ENCODE data around the gene ITSN2. TPM values are rescaled to one million over a fixed set of nuclear protein-coding genes. Genes with fewer than 3 reads are reported as not detected.

ITSN2 gene
- total and polyA plus RNA-seq, 4 donors, result 10.1 to 32.4 (median 21.6) TPM

- peaks cover 0 to 17% (median 13%) of the 10 kb centered on the region in 4 donors for H3K4me1 ChIP-seq (ENCODE audit: control insufficient read depth in 4 of 4, insufficient read depth in 4 of 4, low read length in 3 of 4)
- H3K9me3 ChIP-seq (ENCODE audit: control insufficient read depth in 4 of 4, low read length in 3 of 4), result no peaks in the 10 kb centered on the region
- no peak for TF ChIP-seq NR2F2 (IDR thresholded peaks at IDR 0.05)
- TF ChIP-seq FOXA1 (IDR thresholded peaks at IDR 0.05), result no peak
- no peak for TF ChIP-seq GABPA (IDR thresholded peaks at IDR 0.05 in 1 of 2, conservative IDR thresholded peaks at IDR 0.05 in 1 of 2)
- no peak for TF ChIP-seq SP1 (IDR thresholded peaks at IDR 0.05)
- no peak for TF ChIP-seq RXRA (IDR thresholded peaks at IDR 0.05)
- TF ChIP-seq, protein P1, sequence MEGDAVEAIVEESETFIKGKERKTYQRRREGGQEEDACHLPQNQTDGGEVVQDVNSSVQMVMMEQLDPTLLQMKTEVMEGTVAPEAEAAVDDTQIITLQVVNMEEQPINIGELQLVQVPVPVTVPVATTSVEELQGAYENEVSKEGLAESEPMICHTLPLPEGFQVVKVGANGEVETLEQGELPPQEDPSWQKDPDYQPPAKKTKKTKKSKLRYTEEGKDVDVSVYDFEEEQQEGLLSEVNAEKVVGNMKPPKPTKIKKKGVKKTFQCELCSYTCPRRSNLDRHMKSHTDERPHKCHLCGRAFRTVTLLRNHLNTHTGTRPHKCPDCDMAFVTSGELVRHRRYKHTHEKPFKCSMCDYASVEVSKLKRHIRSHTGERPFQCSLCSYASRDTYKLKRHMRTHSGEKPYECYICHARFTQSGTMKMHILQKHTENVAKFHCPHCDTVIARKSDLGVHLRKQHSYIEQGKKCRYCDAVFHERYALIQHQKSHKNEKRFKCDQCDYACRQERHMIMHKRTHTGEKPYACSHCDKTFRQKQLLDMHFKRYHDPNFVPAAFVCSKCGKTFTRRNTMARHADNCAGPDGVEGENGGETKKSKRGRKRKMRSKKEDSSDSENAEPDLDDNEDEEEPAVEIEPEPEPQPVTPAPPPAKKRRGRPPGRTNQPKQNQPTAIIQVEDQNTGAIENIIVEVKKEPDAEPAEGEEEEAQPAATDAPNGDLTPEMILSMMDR (IDR thresholded peaks at IDR 0.05; ENCODE audit: low read depth, low read length, missing input control), result no peak
- no peak for TF ChIP-seq FOXA2 (IDR thresholded peaks at IDR 0.05)
- TF ChIP-seq, protein P2, sequence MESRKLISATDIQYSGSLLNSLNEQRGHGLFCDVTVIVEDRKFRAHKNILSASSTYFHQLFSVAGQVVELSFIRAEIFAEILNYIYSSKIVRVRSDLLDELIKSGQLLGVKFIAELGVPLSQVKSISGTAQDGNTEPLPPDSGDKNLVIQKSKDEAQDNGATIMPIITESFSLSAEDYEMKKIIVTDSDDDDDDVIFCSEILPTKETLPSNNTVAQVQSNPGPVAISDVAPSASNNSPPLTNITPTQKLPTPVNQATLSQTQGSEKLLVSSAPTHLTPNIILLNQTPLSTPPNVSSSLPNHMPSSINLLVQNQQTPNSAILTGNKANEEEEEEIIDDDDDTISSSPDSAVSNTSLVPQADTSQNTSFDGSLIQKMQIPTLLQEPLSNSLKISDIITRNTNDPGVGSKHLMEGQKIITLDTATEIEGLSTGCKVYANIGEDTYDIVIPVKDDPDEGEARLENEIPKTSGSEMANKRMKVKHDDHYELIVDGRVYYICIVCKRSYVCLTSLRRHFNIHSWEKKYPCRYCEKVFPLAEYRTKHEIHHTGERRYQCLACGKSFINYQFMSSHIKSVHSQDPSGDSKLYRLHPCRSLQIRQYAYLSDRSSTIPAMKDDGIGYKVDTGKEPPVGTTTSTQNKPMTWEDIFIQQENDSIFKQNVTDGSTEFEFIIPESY (IDR thresholded peaks at IDR 0.05), result no peak
- no peak for TF ChIP-seq YY1 (IDR thresholded peaks at IDR 0.05)
- TF ChIP-seq JUND (IDR thresholded peaks at IDR 0.05), result no peak
- TF ChIP-seq EGR1 (IDR thresholded peaks at IDR 0.05; ENCODE audit: low read depth in 2 of 2), result no peak
- TF ChIP-seq REST (IDR thresholded peaks at IDR 0.05), result no peak
- no peak for TF ChIP-seq HNF4A (conservative IDR thresholded peaks at IDR 0.05)
- no peak for TF ChIP-seq MAX (IDR thresholded peaks at IDR 0.05)
- TF ChIP-seq TAF1 (conservative IDR thresholded peaks at IDR 0.05), result no peak
- no peak for TF ChIP-seq HNF4G (IDR thresholded peaks at IDR 0.05)
- TF ChIP-seq, protein P3, sequence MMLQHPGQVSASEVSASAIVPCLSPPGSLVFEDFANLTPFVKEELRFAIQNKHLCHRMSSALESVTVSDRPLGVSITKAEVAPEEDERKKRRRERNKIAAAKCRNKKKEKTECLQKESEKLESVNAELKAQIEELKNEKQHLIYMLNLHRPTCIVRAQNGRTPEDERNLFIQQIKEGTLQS (IDR thresholded peaks at IDR 0.05), result no peak
- TF ChIP-seq RAD21 (IDR thresholded peaks at IDR 0.05), result no peak
- no peak for DNase-seq (ENCODE audit: low spot score)
- H3K9ac ChIP-seq (ENCODE audit: low read depth in 1 of 2, low read length in 2 of 2), result no peak overlapping the region
- H3K27me3 ChIP-seq (ENCODE audit: control insufficient read depth in 4 of 4, insufficient read depth in 4 of 4, low read length in 3 of 4), result no peaks in the 10 kb centered on the region
- no peak overlapping the region for H3K4me3 ChIP-seq (ENCODE audit: low read depth in 1 of 3, low read length in 3 of 3)
- H3K36me3 ChIP-seq (ENCODE audit: control insufficient read depth in 4 of 4, insufficient read depth in 3 of 4, low read depth in 1 of 4, low read length in 3 of 4), result peaks cover under 1 to 5% (median 3%) of the 10 kb centered on the region in 4 donors
- 89% methylated on average over 3 of the region's 3 CpGs for WGBS
- no peak overlapping the region for H3K27ac ChIP-seq (ENCODE audit: low read depth in 1 of 2, low read length in 2 of 2)
Observed at GRCh38 chr2:24315669-24316068, 44.7 kb downstream of the ITSN2 start.
